HL-60 (cell line): ENCODE results near the gene UPF2.

Source experiments
- POLR2AphosphoS5 ChIP-seq: IDR thresholded peaks from 2 replicates; pipeline ENCODE4 v1.6.1; 2012; ENCODE audit warnings: low read depth
- TF ChIP-seq, protein P1 (sequence below): IDR thresholded peaks from one replicate; pipeline ENCODE4 v1.5.1; 2011; ENCODE audit warnings: low read length, control low read depth, inconsistent platforms; ENCODE audit not compliant: insufficient read depth

DNA sequence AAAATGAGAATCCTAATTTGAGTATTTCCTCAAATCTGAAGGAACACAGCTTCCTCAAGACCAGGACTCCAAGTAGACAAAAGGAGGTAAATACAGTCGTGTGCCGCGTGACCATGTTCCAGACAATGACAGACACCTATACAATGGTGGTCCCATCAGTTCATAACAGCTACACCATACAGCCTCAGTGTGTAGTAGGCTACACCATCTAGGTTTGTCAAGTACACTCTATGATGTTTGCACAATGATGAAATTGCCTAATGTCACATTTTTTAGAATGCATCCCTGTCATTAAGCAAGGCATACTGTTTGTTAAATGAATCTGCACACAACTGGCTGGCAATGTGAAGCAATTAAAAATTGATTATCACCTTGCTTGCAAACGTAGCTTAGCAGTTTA is 111.6 kb downstream of the UPF2 start:
- TF ChIP-seq, protein P1, sequence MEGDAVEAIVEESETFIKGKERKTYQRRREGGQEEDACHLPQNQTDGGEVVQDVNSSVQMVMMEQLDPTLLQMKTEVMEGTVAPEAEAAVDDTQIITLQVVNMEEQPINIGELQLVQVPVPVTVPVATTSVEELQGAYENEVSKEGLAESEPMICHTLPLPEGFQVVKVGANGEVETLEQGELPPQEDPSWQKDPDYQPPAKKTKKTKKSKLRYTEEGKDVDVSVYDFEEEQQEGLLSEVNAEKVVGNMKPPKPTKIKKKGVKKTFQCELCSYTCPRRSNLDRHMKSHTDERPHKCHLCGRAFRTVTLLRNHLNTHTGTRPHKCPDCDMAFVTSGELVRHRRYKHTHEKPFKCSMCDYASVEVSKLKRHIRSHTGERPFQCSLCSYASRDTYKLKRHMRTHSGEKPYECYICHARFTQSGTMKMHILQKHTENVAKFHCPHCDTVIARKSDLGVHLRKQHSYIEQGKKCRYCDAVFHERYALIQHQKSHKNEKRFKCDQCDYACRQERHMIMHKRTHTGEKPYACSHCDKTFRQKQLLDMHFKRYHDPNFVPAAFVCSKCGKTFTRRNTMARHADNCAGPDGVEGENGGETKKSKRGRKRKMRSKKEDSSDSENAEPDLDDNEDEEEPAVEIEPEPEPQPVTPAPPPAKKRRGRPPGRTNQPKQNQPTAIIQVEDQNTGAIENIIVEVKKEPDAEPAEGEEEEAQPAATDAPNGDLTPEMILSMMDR, result no peak
- TF ChIP-seq POLR2AphosphoS5, result no peak
